Umbilical cord (tissue), 2 donors: ENCODE data around the gene DNAJC28. TPM values are rescaled to one million over a fixed set of nuclear protein-coding genes. Genes with fewer than 3 reads are reported as not detected.
"Not testable (repeated sequence)": the region's sequence is repeated elsewhere in the genome, so short reads cannot be mapped to it uniquely, and the experiment has no call there.

Source experiments
- DNase-seq: peaks from one replicate; pipeline ENCODE4 v3.0.0-alpha.2; 2015; ENCODE audit warnings: low spot score
- total RNA-seq: library from RNA; depleted of rRNA; stranded (reverse); fragments of >200 nt; gene quantifications from one replicate; pipeline ENCODE4 v1.2.3, GENCODE V29; 2014; ENCODE audit warnings: low replicate concordance; ENCODE audit not compliant: insufficient read depth

Gene DNAJC28
- total RNA-seq, 1 donor from 2014 or later, result 1.9 TPM

- DNase-seq, result no peak
These were observed 10.1 kb downstream of the DNAJC28 start for GRCh38 chr21:33481314-33481943.

- DNase-seq, result no peak
These were observed 10.9 kb downstream of the DNAJC28 start for GRCh38 chr21:33480481-33481103.

GRCh38 chr21:33479679-33480480 lies 11.6 kb downstream of the DNAJC28 start, which contains the start of gene TMEM50B:
TMEM50B (minus strand) TSS chr21:33479974; CDS start chr21:33468885, 11,089 bp downstream.
- peak; percentile 97 for DNase-seq

- DNase-seq, result peak; percentile 47
These were observed 12.4 kb downstream of the DNAJC28 start for GRCh38 chr21:33478935-33479678.

- no peak for DNase-seq
These were observed 13.3 kb downstream of the DNAJC28 start for GRCh38 chr21:33478182-33478581.

- DNase-seq, result no peak
These were observed 14.4 kb downstream of the DNAJC28 start for GRCh38 chr21:33477066-33477465.

- DNase-seq, result no peak
These were observed 18.2 kb downstream of the DNAJC28 start for GRCh38 chr21:33473344-33473743.

- DNase-seq, result no peak
These were observed 20.8 kb downstream of the DNAJC28 start for GRCh38 chr21:33470701-33471100.

GRCh38 chr21:33469183-33469582 lies 22.3 kb downstream of the DNAJC28 start:
- DNase-seq, result not testable (repeated sequence)

GRCh38 chr21:33461538-33462250 lies 29.8 kb downstream of the DNAJC28 start:
- no peak for DNase-seq

- DNase-seq, result no peak
These were observed 32.7 kb downstream of the DNAJC28 start for GRCh38 chr21:33458861-33459260.

GRCh38 chr21:33455686-33456446 lies 35.6 kb downstream of the DNAJC28 start:
- no peak for DNase-seq

- no peak for DNase-seq
These were observed 39.2 kb downstream of the DNAJC28 start for GRCh38 chr21:33452362-33452761.

- no peak for DNase-seq
These were observed 39.9 kb downstream of the DNAJC28 start for GRCh38 chr21:33451634-33452071.

GRCh38 chr21:33449616-33450015 lies 41.9 kb downstream of the DNAJC28 start:
- peak; percentile 93 for DNase-seq

GRCh38 chr21:33446620-33447019 lies 44.9 kb downstream of the DNAJC28 start:
- DNase-seq, result not testable (repeated sequence)

- no peak for DNase-seq
These were observed 47.0 kb downstream of the DNAJC28 start for GRCh38 chr21:33444499-33444898.

- DNase-seq, result no peak
These were observed 48.3 kb downstream of the DNAJC28 start for GRCh38 chr21:33443194-33443593.

GRCh38 chr21:33441489-33442477 lies 49.7 kb downstream of the DNAJC28 start:
- peak; percentile 40 for DNase-seq
